Liver (tissue), 9 donors: Measurements from ENCODE around the gene TMBIM1. TPM values are rescaled to one million over a fixed set of nuclear protein-coding genes. Genes with fewer than 3 reads are reported as not detected.

Experiments used
- DNase-seq: peaks from one replicate; pipeline ENCODE4 v3.0.0-alpha.2; 2017; ENCODE audit warnings: low spot score
- H3K27ac ChIP-seq, 2 donors: one replicate each; pipeline ENCODE4 v1.7.0; 2013; ENCODE audit warnings: inconsistent platforms in 2 of 2, low read length in 2 of 2, control low read depth in 1 of 2, low read depth in 1 of 2, mild to moderate bottlenecking in 1 of 2
- H3K27me3 ChIP-seq, 4 donors: one replicate each; pipeline versions ENCODE4 v1.6.1 to v1.7.0; 2013; ENCODE audit warnings: low read length in 3 of 4, inconsistent platforms in 1 of 4, mild to moderate bottlenecking in 1 of 4, moderate library complexity in 1 of 4; ENCODE audit not compliant: control insufficient read depth in 4 of 4, insufficient read depth in 4 of 4
- H3K36me3 ChIP-seq, 4 donors: one replicate each; pipeline versions ENCODE4 v1.6.1 to v1.7.0; 2013; ENCODE audit warnings: low read length in 3 of 4, mild to moderate bottlenecking in 3 of 4, low read depth in 1 of 4, moderate library complexity in 1 of 4; ENCODE audit not compliant: control insufficient read depth in 4 of 4, insufficient read depth in 3 of 4
- H3K4me1 ChIP-seq, 4 donors: one replicate each; pipeline versions ENCODE4 v1.6.1 to v1.7.0; 2013; ENCODE audit warnings: low read length in 3 of 4, mild to moderate bottlenecking in 3 of 4, moderate library complexity in 1 of 4; ENCODE audit not compliant: control insufficient read depth in 4 of 4, insufficient read depth in 4 of 4
- H3K4me3 ChIP-seq, 3 donors: one replicate each; pipeline versions ENCODE4 v1.6.1 to v1.7.0; 2013; ENCODE audit warnings: low read length in 3 of 3, control low read depth in 1 of 3, low read depth in 1 of 3, mild to moderate bottlenecking in 1 of 3
- H3K9ac ChIP-seq, 2 donors: one replicate each; pipeline ENCODE4 v1.7.0; 2013; ENCODE audit warnings: low read length in 2 of 2, mild to moderate bottlenecking in 2 of 2, moderate library complexity in 2 of 2, control low read depth in 1 of 2, low read depth in 1 of 2
- H3K9me3 ChIP-seq, 4 donors: one replicate each; pipeline versions ENCODE4 v1.6.1 to v1.7.0; 2013; ENCODE audit warnings: low read length in 3 of 4; ENCODE audit not compliant: control insufficient read depth in 4 of 4
- ATF3 ChIP-seq: IDR thresholded peaks from 2 replicates; pipeline ENCODE4 v1.6.1; 2016; ENCODE audit warnings: antibody characterized with exemption
- CTCF ChIP-seq: fragments of 150-350 bp; IDR thresholded peaks from 2 replicates; pipeline ENCODE4 v1.5.1; 2017; ENCODE audit warnings: improper control_type of control experiment, low read depth, low read length; ENCODE audit not compliant: missing input control
- EGR1 ChIP-seq, 2 donors: IDR thresholded peaks; 2 replicates each; pipeline ENCODE4 v1.6.1; 2016 to 2018; ENCODE audit warnings: antibody characterized with exemption in 2 of 2, low read depth in 2 of 2
- FOXA1 ChIP-seq: IDR thresholded peaks from 2 replicates; pipeline ENCODE4 v1.6.1; 2016; ENCODE audit warnings: antibody characterized with exemption
- FOXA2 ChIP-seq: IDR thresholded peaks from 2 replicates; pipeline ENCODE4 v1.6.1; 2016; ENCODE audit warnings: antibody characterized with exemption
- GABPA ChIP-seq, 2 donors: IDR thresholded peaks in 1 of 2; conservative IDR thresholded peaks in 1 of 2; 2 replicates each; pipeline ENCODE4 v1.6.1; 2016; ENCODE audit warnings: antibody characterized with exemption in 2 of 2, mild to moderate bottlenecking in 1 of 2, moderate library complexity in 1 of 2
- HNF4A ChIP-seq, 2 donors: conservative IDR thresholded peaks; 2 replicates each; pipeline ENCODE4 v1.6.1; 2016; ENCODE audit warnings: antibody characterized with exemption in 2 of 2, mild to moderate bottlenecking in 2 of 2
- HNF4G ChIP-seq: IDR thresholded peaks from 2 replicates; pipeline ENCODE4 v1.6.1; 2016; ENCODE audit warnings: antibody characterized with exemption
- NR2F2 ChIP-seq: IDR thresholded peaks from 2 replicates; pipeline ENCODE4 v1.6.1; 2016; ENCODE audit warnings: antibody characterized with exemption
- RAD21 ChIP-seq, 2 donors: IDR thresholded peaks; 2 replicates each; pipeline ENCODE4 v1.6.1; 2016; ENCODE audit warnings: antibody characterized with exemption in 2 of 2, mild to moderate bottlenecking in 2 of 2
- RXRA ChIP-seq, 2 donors: IDR thresholded peaks; 2 replicates each; pipeline ENCODE4 v1.6.1; 2017 to 2018; ENCODE audit warnings: antibody characterized with exemption in 2 of 2, mild to moderate bottlenecking in 1 of 2
- SP1 ChIP-seq: IDR thresholded peaks from 2 replicates; pipeline ENCODE4 v1.6.1; 2018; ENCODE audit warnings: antibody characterized with exemption, mild to moderate bottlenecking
- TAF1 ChIP-seq: conservative IDR thresholded peaks from 2 replicates; pipeline ENCODE4 v1.6.1; 2016; ENCODE audit warnings: antibody characterized with exemption, mild to moderate bottlenecking
- YY1 ChIP-seq: IDR thresholded peaks from 2 replicates; pipeline ENCODE4 v1.6.1; 2016; ENCODE audit warnings: antibody characterized with exemption, mild to moderate bottlenecking
- ZBTB33 ChIP-seq: IDR thresholded peaks from 2 replicates; pipeline ENCODE4 v1.6.1; 2016; ENCODE audit warnings: antibody characterized with exemption
- WGBS: extraction: QIAGEN DNeasy Blood & Tissue Kit; methylation state at CpG from one replicate; pipeline ENCODE4 v1.1.7; 2013; 5-methylcytosine and 5-hydroxymethylcytosine counted together
- polyA plus RNA-seq, 2 donors: library from polyadenylated mRNA; stranded (reverse) in 1 of 2; unstranded in 1 of 2; fragments of 200-250 nt in 1 of 2; fragments of >200 nt in 1 of 2; fragmentation: Nextera tagmentation in 1 of 2; extraction: Ambion mirVana in 1 of 2; gene quantifications; one replicate each; pipeline versions ENCODE4 v1.2.1 to v1.2.3, GENCODE V29; 2013 to 2015
- total RNA-seq, 2 donors: library from RNA; depleted of rRNA; stranded (reverse); fragments of >200 nt; gene quantifications; one replicate each; pipeline ENCODE4 v1.2.3, GENCODE V29; 2014
- donor health status: healthy.
- donor health status: healthy.
- donor health status: healthy.
- donor health status: healthy.
- donor health status: healthy.

Gene TMBIM1
- total and polyA plus RNA-seq, 4 donors: 61.8 to 133 (median 114) TPM

- DNase-seq: no peak
- TF ChIP-seq FOXA1 (no peak), FOXA2 (no peak)
- Histone ChIP-seq H3K27ac (peak overlapping the region in 1 of 2 donors; percentile 26), H3K36me3 (peaks cover 5 to 24% (median 10%) of the 10 kb centered on the region in 4 donors), H3K4me3 (no peak overlapping the region), H3K27me3 (no peaks in the 10 kb centered on the region), H3K4me1 (peaks cover 1 to 35% (median 14%) of the 10 kb centered on the region in 4 donors), H3K9me3 (no peaks in the 10 kb centered on the region), H3K9ac (no peak overlapping the region)
- WGBS: 74% methylated on average over 8 of the region's 8 CpGs
Observed at GRCh38 chr2:218261423-218262236, 30.7 kb downstream of the TMBIM1 start.

- no peak within 1 kb of the TSS for H3K4me3 ChIP-seq
- TF ChIP-seq RAD21 (IDR thresholded peaks at IDR 0.05): peak in 1 of 2 donors; percentile 27
- no peak for TF ChIP-seq SP1
- TF ChIP-seq CTCF: no peak
- no peak for TF ChIP-seq ZBTB33
- TF ChIP-seq HNF4A (conservative IDR thresholded peaks at IDR 0.05): peak in 1 of 2 donors; percentile 23
- no peaks in the 10 kb centered on the region for H3K27me3 ChIP-seq
- H3K9me3 ChIP-seq: no peaks in the 10 kb centered on the region
- peak within 1 kb of the TSS; percentile 26 to 59 for H3K27ac ChIP-seq
- no peak for DNase-seq
- H3K36me3 ChIP-seq: peaks cover 7 to 18% (median 8%) of the 10 kb centered on the region in 4 donors
- peaks cover 1 to 27% (median 14%) of the 10 kb centered on the region in 4 donors for H3K4me1 ChIP-seq
- 73% methylated on average over 10 of the region's 10 CpGs for WGBS
- H3K9ac ChIP-seq: no peak within 1 kb of the TSS
Observed at GRCh38 chr2:218260742-218261422, 31.4 kb downstream of the TMBIM1 start, which contains the start of gene GPBAR1. TSS of gene GPBAR1 (plus strand) at chr2:218261015. CDS start at chr2:218262725, 1,710 bp downstream.

GRCh38 chr2:218260166-218260565, 32.1 kb downstream of the TMBIM1 start:
- H3K9me3 ChIP-seq: no peaks in the 10 kb centered on the region
- H3K36me3 ChIP-seq: peaks cover 4 to 21% (median 11%) of the 10 kb centered on the region in 4 donors
- no peaks in the 10 kb centered on the region for H3K27me3 ChIP-seq
- no peak overlapping the region for H3K9ac ChIP-seq
- no peak for DNase-seq
- TF ChIP-seq SP1: no peak
- no peak for TF ChIP-seq FOXA2
- TF ChIP-seq RXRA (IDR thresholded peaks at IDR 0.05): no peak
- no peak for TF ChIP-seq HNF4A (conservative IDR thresholded peaks at IDR 0.05)
- TF ChIP-seq HNF4G: no peak
- TF ChIP-seq GABPA (IDR thresholded peaks at IDR 0.05 in 1 of 2, conservative IDR thresholded peaks at IDR 0.05 in 1 of 2): no peak
- TF ChIP-seq TAF1: no peak
- TF ChIP-seq FOXA1: no peak
- no peak for TF ChIP-seq EGR1 (IDR thresholded peaks at IDR 0.05; ENCODE audit: low read depth in 2 of 2)
- TF ChIP-seq ZBTB33: no peak
- no peak for TF ChIP-seq ATF3
- no peak for TF ChIP-seq YY1
- no peak for TF ChIP-seq CTCF
- TF ChIP-seq NR2F2: no peak
- peak overlapping the region in 1 of 2 donors; percentile 59 for H3K27ac ChIP-seq
- H3K4me3 ChIP-seq: no peak overlapping the region
- H3K4me1 ChIP-seq: peaks cover 1 to 20% (median 10%) of the 10 kb centered on the region in 4 donors
- WGBS: 88% methylated on average over 5 of the region's 5 CpGs
